Stimulated activated CD4-positive, alpha-beta T cell treated with anti-CD3 and anti-CD28 coated beads, Interleukin-4, amount 100 ng/mL, for 24 hours (primary cell): ENCODE results near the gene MISP3.
"Not testable (repeated sequence)": the region's sequence is repeated elsewhere in the genome, so short reads cannot be mapped to it uniquely, and the experiment has no call there.

Source experiments
- DNase-seq: peaks from one replicate; pipeline ENCODE4 v3.0.0-alpha.2; 2020

MISP3 gene

DNA sequence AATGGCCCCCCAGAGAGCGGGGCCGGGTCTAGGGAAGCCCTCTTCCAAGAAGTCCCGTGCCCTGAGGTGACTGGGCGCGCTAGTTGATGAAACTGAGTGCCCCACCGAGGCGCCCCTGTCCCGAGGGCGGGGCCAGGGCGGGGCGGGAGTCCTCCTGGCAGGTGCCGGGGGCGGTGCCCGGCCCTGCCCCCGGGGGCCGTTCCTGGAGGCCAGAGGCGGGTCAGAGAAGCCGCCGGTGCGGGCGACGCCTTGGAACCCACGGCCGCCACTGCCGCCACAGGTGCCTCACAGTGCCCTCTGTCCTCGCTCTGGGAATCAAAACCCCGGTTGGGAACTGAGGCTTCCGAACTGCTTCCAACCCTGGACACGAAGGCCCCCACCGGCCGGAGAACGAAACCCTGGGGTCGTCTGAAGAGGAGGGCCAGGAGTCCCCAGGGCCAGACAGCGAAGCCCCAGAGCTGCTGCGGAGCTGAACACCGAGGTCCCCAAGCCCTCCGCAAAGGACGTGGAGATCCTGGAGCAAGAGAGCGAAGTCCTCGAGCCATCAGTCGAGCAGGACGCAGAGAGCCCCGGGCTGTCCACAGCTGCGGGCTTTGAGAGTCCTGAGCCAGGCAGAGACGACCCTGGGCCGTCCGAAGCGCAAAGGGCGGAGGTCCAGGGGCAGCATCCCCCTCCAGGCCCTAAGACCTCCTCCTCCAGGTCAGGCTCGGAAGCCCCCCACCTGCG, at the start of gene MISP3:
MISP3 (plus strand) TSS at position 252 of the 726 bp plus-strand sequence. CDS start 524 bp downstream, outside the sequence.
- peak; percentile 26 for DNase-seq

DNA sequence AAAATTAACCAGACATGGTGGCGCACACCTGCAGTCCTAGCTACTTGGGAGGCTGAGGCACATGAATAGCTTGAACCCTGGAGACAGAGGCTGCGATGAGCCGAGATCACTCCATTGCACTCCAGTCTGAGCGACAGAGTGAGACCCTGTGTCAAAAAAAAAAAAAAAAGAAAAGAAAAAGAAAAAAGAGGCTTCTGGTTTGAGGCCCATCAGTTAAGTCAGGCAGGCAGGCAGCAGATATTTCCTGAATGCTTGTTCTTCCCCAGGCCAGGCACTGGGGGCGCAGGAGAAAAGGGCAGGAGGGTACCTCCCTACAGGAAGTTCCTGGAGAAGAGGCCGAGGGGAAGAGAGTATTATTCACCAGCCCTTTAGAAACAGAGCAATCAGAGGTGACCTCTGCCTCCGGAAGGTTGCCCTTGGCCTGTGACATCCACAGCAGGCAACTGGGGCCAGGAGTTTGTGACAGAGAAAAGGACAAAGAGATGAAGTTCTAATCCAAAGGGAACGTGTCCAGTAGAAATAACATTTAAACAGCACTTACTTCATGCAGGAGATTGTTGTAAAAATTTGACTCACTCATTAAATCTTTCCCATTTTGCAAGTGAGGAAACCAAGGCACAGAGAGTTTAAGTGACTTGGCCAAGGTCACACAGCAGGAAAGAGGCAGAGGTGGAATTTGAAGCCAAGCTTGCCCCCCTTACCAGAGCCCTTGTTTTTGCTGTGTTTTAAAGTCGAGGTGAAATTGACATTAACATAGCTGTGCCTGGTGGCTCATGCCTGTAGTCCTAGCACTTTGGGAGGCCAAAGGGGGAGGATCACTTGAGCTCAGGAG, 49.0 kb upstream of the MISP3 start:
- DNase-seq = no peak

DNA sequence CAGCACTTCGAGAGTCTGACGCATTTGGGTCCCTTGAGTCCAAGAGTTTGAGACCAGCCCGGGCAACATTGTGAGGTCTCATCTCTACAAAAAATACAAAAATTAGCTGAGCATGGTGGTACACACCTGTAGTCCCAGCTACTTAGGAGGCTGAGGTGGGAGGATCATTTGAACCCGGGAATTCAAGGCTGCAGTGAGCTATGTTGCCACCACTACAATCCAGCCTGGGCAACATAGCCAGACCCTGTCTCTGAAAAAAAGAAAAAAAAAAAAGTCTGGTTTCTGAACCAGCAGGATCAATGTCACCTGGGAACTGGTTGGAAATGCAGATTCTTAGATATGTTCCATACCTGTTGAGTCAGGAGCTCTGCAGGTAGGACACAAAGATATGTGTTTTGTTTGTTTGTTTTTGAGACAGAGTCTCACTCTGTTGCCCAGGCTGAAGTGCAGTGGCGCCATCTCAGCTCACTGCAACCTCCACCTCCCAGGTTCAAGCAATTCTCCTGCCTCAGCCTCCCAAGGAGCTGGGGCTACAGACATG, 45.9 kb upstream of the MISP3 start:
- DNase-seq = not testable (repeated sequence)

DNA sequence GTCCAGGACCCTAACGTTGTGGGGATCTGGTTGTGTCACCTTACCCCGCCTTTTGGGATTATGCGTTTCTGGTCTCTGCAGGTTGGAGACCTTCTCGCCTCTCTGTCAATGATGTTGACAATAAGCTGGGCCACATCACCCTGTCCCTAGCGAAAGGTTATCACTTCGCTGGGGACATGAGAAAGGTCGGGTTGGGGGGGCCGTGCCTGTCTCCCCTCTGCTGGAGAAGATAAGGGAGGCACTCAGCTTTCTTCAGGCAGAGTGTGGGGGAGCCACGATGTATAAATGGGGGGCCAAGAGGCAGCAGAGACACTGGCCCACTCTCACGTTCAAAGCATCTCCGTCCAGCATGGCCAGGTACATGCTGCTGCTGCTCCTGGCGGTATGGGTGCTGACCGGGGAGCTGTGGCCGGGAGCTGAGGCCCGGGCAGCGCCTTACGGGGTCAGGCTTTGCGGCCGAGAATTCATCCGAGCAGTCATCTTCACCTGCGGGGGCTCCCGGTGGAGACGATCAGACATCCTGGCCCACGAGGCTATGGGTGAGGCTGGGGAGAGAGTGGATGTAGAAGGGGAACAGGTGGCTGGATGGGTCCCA, 44.6 kb upstream of the MISP3 start, which contains the start of gene RLN3:
RLN3 (plus strand) TSS at position 293 of the 595 bp plus-strand sequence; CDS start at position 350, 57 bp downstream.
- no peak for DNase-seq

DNA sequence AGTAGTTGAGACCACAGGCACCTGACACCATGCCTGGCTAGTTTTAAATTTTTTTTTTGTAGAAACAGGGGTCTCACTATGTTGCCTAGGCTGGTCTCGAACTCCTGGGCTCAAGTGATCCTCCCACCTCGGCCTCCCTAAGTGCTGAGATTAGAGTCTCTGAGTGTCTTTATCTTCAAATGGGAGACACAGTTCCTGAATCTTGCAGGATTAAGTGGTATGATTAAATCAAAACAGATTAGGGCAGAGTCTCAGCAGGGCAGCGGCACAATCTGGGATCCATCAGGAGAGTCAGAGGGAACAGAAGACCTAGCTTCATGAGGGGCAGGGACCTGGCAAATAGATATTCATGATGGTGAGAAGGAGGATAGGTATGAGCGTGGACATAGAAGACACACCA, 43.7 kb upstream of the MISP3 start:
- no peak for DNase-seq

DNA sequence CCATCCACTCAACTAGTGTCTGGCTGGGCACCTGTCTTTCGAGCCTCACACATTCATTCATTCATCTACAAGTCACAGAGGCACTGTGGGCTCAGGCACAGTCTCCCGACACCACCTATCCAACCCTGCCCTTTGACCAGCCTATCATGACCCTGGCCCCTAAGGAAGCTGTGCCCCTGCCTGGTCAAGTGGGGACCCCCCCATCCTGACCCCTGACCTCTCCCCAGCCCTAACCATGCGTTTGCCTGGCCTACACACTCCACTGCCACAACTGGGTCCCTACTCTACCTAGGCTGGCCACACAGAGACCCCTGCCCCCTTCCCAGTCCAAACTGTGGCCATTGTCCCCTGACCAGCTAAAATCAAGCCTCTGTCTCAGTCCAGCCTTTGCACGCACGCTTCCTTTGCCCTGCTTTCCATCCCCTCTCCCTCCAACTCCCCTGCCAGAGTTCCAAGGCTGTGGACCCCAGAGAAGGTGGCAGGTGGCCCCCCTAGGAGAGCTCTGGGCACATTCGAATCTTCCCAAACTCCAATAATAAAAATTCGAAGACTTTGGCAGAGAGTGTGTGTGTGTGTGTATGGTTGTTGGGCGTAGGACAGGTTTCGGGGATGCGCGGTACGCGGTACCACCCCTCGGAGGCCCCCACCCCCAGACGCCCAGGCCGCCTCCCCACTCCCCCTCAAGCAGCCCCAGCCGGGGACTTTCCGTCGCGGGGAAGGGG, 41.4 kb upstream of the MISP3 start:
- DNase-seq = no peak

DNA sequence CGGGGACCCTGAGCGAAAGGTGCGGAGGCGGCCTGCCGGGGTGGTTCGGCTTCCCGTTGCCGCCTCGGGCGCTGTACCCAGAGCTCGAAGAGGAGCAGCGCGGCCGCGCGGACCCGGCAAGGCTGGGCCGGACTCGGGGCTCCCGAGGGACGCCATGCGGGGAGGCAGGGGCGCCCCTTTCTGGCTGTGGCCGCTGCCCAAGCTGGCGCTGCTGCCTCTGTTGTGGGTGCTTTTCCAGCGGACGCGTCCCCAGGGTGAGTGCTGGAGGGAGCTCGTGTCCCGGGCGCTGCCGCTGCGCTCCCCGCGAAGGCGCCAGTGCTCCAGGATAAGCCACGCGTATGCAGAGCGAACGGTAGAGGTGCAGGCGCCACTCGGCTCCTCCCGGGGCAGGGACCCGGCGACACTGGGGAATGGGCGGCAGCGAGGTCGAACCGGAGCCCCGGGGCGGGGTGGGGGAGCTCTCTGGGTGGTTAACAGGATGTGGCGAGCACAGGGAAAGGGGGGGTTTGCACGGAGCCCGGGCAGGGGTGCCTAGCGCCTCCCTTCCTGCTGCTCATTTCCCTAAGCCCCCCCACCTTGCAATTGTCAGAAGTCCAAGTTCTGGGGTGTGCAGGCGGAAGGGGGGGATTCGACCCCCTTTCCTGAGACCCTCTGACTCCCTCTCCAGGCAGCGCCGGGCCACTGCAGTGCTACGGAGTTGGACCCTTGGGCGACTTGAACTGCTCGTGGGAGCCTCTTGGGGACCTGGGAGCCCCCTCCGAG, 40.7 kb upstream of the MISP3 start, which contains the start of gene IL27RA:
IL27RA (plus strand) TSS at position 44 of the 762 bp plus-strand sequence; CDS start at position 155, 111 bp downstream.
- peak; percentile 76 for DNase-seq

DNA sequence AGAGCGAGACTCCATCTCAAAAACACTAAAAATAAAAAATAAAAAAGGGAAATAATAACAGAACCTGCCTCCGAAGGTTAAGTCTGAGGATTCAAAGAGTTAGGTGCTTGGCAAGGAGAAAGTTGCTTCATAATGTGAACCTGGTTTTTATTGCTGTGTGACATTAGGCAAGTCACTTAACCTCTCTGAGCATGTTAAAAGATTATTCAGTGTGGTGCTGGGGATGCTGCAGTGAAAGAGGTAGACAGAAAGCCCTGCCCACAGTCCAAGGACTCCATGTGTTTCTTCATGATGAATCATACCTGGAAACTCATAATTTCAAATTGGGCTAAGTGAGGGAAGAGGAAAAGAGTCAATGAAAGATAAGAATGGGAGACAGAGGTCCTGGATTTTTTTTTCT, 38.6 kb upstream of the MISP3 start:
- no peak for DNase-seq

DNA sequence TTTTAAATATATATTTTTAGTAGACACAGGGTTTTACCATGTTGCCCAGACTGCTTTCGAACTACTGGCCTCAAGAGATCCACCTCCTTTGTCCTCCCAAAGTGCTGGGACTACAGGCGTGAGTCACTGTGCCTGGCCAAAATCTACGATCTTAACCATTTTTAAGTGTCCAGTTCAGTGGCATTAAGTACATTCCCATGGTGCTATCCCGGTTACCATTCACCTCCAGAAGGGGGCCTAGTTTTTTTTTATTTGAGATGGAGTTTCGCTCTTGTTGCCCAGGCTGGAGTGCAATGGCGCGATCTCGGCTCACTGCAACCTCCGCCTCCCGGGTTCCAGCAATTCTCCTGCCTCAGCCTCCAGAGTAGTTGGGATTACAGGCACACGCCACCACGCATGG, 37.4 kb upstream of the MISP3 start:
- DNase-seq = not testable (repeated sequence)

DNA sequence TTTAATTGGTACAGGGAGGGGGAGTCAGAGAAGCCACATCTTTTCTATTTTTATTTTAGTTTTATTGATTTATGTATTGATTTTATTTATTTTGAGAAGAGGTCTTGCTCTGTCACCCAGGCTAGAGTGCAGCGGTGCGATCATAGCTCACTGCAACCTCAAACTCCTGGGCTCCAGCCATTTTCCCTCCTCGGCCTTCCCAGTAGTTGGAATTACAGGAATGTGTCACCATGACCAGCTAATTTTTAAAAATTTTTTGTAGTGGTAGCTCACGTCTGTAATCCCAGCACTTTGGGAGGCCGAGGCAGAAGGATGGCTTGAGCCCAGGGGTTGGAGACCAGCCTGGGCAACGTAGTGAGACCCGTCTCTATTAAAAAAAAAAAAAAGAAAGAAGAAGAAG, 36.9 kb upstream of the MISP3 start:
- no peak for DNase-seq

DNA sequence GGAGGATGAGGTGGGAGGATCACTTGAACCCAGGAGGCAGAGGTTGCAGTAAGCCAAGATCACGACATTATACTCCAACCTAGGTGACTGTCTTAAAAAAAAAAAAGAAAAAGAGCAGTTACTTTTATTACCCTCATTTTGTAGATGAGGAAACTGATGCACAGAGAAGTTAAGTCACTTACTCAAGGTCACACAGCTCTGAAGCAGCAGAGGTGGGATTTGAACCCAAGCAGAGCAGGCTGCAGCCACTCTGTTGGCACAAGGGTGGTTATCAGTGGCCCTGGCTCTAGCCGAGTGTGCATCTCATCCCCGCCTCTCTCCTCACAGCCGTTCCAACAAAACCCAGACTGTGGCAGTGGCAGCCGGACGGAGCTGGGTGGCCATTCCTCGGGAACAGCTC, 33.4 kb upstream of the MISP3 start:
- DNase-seq = no peak

DNA sequence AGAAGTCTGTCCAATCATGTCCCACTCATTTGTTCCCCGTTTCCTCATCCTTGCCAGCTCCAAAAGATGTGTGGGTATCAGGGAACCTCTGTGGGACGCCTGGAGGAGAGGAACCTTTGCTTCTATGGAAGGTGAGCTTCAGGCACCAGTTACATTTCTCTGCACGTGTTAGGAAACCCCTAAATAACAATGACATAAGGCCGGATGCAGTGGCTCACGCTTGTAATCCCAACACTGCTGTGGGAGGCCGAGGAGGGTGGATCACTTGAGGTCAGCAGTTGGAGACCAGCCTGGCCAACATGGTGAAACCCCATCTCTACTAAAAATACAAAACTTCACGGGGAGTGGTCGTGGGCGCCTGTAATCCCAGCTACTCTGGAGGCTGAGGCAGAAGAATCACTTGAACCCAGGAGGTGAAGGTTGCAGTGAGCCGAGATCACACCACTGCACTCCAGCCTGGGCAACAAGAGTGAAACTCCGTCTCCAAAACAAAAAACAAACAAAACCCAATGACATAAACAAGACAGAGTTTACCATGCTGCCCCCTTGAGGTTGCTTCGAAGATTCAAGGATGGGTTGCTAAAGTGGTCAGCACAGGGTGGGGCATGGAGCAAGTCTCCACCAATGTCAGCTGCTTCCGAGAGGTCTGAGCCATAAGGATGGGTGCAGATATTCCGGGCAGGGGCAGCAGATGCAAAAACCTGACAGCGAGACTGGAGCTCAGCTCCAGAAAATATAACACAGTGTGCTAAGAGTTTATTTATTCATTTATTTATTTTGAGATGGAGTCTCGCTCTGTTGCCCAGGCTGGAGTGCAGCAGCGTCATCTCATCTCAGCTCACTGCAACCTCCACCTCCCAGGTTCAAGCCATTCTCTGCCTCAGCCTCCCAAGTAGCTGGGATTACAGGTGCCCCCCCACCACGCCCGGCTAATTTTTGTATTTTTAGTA, 29.7 kb upstream of the MISP3 start:
- peak; percentile 30 for DNase-seq

DNA sequence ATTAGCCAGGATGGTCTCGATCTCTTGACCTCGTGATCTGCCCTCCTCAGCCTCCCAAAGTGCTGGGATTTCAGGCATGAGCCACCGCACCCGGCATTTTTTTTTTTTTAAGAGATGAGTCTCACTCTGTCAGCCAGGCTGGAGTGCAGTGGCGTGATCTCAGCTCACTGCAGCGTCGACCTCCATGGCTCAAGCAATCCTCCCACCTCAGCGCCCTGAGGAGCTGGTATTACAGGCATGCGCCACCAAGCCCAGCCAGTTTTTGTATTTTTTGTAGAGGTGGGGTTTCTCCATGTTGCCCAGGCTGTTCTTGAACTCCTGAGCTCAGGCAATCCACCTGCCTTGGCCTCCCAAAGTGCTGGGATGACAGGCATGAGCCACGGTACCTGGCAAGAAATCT, 24.7 kb upstream of the MISP3 start:
- not testable (repeated sequence) for DNase-seq

DNA sequence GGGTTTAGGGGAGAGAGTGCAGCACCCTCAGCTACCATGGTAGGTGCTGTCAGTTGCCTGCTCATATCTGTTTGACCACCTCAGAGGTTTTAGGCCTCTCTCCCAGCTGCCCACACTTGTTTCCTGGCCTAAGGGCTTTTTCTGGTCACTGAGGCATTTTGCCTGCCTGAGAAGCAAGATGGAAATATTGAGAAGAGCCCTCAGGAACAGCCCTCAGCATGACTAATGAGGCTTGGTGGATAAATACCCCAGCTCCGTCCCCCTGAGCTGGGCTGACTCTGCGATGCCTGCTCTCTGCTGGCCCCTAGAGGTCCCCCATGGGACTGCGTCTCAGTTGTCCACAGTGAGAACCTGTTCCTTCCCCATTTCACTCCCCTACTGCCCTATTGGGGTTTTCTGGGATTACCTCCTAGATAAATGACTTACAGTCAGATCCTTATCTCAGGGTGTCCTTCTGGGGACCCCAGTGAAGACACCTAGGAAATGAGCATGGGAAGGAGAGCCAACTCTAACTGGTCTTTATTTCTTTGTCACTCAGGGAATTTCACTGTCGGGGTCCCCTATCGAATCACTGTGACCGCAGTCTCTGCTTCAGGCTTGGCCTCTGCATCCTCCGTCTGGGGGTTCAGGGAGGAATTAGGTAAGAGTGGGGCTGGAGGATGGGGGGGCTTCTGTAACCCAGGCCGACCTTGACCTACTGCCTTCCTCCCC, 24.0 kb upstream of the MISP3 start:
- DNase-seq = peak; percentile 81

DNA sequence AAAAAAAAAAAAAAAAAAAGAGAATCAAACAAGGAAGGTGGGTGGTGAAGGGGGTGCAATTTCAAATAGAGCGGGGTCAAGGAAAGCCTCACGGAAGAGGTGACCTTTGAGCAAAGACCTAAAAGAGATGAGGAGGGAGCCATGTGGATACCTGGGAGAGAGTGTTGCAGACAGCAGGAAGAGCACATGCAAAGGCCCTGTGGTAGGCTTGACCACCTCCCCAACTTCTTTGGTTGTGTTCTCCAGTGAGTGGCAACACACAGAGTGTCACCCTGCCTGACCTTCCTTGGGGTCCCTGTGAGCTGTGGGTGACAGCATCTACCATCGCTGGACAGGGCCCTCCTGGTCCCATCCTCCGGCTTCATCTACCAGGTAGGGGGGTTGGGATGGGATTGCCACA, 22.1 kb upstream of the MISP3 start:
- no peak for DNase-seq

DNA sequence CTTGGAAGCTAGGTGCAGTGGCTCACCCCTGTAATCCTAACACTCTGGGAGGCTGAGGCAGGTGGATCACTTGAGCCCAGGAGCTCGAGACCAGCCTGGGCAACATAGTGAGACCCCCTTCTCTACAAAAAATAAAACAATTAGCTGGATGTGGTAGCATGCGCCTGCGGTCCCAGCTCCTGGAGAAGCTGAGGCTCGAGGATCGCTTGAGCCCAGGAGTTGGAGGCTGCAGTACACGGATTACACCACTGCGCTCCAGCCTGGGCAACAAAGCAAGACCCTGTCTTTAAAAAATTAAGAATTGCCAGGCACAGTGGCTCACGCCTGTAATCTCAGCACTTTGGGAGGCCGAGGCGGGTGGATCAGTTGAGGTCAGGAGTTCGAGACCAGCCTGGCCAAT, 21.6 kb upstream of the MISP3 start:
- DNase-seq = not testable (repeated sequence)

DNA sequence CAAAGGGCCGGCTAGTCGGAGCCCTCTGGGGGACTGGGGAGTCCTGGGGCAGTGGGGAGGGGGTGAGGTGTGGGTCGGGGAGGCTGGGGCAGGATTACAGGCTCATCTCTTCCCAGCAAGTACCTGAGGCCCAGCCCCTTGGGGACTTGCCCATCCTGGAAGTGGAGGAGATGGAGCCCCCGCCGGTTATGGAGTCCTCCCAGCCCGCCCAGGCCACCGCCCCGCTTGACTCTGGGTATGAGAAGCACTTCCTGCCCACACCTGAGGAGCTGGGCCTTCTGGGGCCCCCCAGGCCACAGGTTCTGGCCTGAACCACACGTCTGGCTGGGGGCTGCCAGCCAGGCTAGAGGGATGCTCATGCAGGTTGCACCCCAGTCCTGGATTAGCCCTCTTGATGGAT, 20.6 kb upstream of the MISP3 start:
- DNase-seq = no peak

DNA sequence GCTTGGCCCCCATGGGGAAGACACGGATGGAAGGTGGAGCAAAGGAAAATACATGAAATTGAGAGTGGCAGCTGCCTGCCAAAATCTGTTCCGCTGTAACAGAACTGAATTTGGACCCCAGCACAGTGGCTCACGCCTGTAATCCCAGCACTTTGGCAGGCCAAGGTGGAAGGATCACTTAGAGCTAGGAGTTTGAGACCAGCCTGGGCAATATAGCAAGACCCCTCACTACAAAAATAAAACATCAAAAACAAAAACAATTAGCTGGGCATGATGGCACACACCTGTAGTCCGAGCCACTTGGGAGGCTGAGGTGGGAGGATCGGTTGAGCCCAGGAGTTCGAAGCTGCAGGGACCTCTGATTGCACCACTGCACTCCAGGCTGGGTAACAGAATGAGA, 20.1 kb upstream of the MISP3 start:
- no peak for DNase-seq

DNA sequence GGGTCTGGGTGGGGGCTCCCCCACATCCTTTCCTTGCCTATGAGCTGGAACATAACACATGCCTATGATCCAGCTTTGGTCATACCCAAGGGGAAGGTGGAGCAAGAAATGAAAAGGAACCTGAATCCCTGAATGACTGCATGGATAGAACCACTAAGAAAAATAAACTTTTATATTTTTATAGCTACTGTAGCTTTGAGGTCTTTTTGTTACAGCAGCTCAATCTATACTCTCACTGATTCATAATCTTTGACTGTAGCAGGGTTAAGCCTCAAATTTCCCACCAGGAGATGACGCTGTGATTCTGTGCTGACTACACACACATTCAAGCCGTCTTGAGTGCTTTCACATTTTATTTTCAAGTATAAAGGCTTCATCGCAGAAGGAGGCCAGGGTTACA, 19.6 kb upstream of the MISP3 start:
- no peak for DNase-seq

DNA sequence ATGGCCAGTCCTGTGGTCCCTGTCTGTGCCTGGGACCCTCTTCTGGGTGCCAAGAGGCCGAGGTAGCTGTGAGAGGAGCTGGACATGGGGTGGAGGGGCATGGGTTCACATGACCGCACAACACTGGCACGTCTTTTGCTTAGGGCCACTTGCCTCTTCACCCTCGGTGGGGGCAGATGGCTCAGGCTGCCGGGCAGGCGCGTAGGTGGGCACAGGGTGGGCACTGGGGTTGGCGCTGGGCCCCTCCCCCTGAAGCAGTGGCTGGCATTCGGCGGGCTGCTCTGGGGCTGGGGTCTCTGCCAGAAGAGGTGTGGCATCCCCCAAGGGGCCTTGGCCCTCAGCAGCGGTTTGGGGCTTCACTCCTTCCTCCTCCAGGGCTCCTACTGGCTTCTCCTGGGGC, 19.1 kb upstream of the MISP3 start:
- DNase-seq = no peak
